Measurements from ENCODE around the gene MAGEA8. TPM values are rescaled to one million over a fixed set of nuclear protein-coding genes. Genes with fewer than 3 reads are reported as not detected.
"Not testable (repeated sequence)": the region's sequence is repeated elsewhere in the genome, so short reads cannot be mapped to it uniquely, and the experiment has no call there.

MAGEA8 gene
- total RNA-seq, 1 experiment from 2014 or later, result not detected

- not testable (repeated sequence) for H3K27me3 ChIP-seq; H3K9me3 ChIP-seq (replicated peaks); H3K36me3 ChIP-seq; H3K27ac ChIP-seq; DNase-seq; H3K4me1 ChIP-seq; H3K4me3 ChIP-seq
These were observed 46.4 kb downstream of the MAGEA8 start for GRCh38 chrX:149927245-149927963.

- DNase-seq; H3K27ac ChIP-seq; H3K36me3 ChIP-seq; H3K27me3 ChIP-seq; H3K4me1 ChIP-seq; H3K4me3 ChIP-seq; H3K9me3 ChIP-seq (replicated peaks): not testable (repeated sequence)
These were observed 46.9 kb downstream of the MAGEA8 start for GRCh38 chrX:149927964-149928258.

- not testable (repeated sequence) for H3K27me3 ChIP-seq; H3K9me3 ChIP-seq (replicated peaks); H3K27ac ChIP-seq
These were observed 47.7 kb downstream of the MAGEA8 start for GRCh38 chrX:149928635-149929034.

GRCh38 chrX:149929400-149929799, 48.4 kb downstream of the MAGEA8 start, which contains the start of gene HSFX4:
TSS of gene HSFX4 (plus strand) at chrX:149929573. CDS start at chrX:149929645, 72 bp downstream.
- H3K36me3 ChIP-seq; H3K4me1 ChIP-seq; H3K9me3 ChIP-seq (replicated peaks); H3K4me3 ChIP-seq; DNase-seq; H3K27me3 ChIP-seq; H3K27ac ChIP-seq: not testable (repeated sequence)

More at GRCh38 chrX:149928635-149929034, 47.7 kb downstream of the MAGEA8 start:
- H3K4me1 ChIP-seq, DNase-seq, H3K4me3 ChIP-seq, H3K36me3 ChIP-seq: not testable (repeated sequence)

GRCh38 chrX:149931355-149931754, 50.4 kb downstream of the MAGEA8 start:
- DNase-seq; H3K4me1 ChIP-seq; H3K36me3 ChIP-seq; H3K27ac ChIP-seq; H3K4me3 ChIP-seq; H3K9me3 ChIP-seq (replicated peaks); H3K27me3 ChIP-seq: not testable (repeated sequence)

- not testable (repeated sequence) for DNase-seq; H3K36me3 ChIP-seq; H3K27me3 ChIP-seq; H3K27ac ChIP-seq; H3K4me1 ChIP-seq; H3K4me3 ChIP-seq; H3K9me3 ChIP-seq (replicated peaks)
These were observed 51.2 kb downstream of the MAGEA8 start for GRCh38 chrX:149932150-149932549.

GRCh38 chrX:149932970-149933369, 52.0 kb downstream of the MAGEA8 start:
- not testable (repeated sequence) for DNase-seq; H3K36me3 ChIP-seq; H3K4me3 ChIP-seq; H3K27ac ChIP-seq; H3K9me3 ChIP-seq (replicated peaks); H3K4me1 ChIP-seq; H3K27me3 ChIP-seq

- H3K27me3 ChIP-seq; H3K4me1 ChIP-seq; H3K27ac ChIP-seq; H3K9me3 ChIP-seq (replicated peaks); H3K36me3 ChIP-seq; H3K4me3 ChIP-seq; DNase-seq: not testable (repeated sequence)
These were observed 52.6 kb downstream of the MAGEA8 start for GRCh38 chrX:149933547-149933946.

Other genes with a start within 250 kb of the MAGEA8 start
- gene TMEM185A, start 249.4 kb upstream of the MAGEA8 start, total RNA-seq (2014; rRNA removed; shearing (Covaris generic)), result 17.7 and 19.1 TPM in 2 replicates
- gene MAGEA11, start 169.1 kb upstream of the MAGEA8 start, total RNA-seq (2014; rRNA removed; shearing (Covaris generic)), result not detected in 2 replicates
- 0.23 and 0.77 TPM in 2 replicates for gene HSFX1, start 107.1 kb upstream of the MAGEA8 start, total RNA-seq (2014; rRNA removed; shearing (Covaris generic))
- gene MAGEA9, start 99.3 kb upstream of the MAGEA8 start, total RNA-seq (2014; rRNA removed; shearing (Covaris generic)), result not detected in 2 replicates
- not detected in 2 replicates for gene HSFX4, start 48.4 kb downstream of the MAGEA8 start, total RNA-seq (2014; rRNA removed; shearing (Covaris generic))
- gene EOLA2, start 57.3 kb downstream of the MAGEA8 start, total RNA-seq (2014; rRNA removed; shearing (Covaris generic)), result 19.3 and 27.0 TPM in 2 replicates